GM10248 (cell line): ENCODE results near the gene HS3ST3A1.

Experiments
- CTCF ChIA-PET: fragments of 300-600 bp; sonication (Branson Sonifier 250); formaldehyde crosslinking; extraction: SDS; loops from one replicate; lab custom pipeline; 2021; ENCODE audit warnings: antibody characterized with exemption; lab: Yijun Ruan, JAX
- POLR2A ChIA-PET: fragments of 350-650 bp; sonication (Branson Sonifier 250); formaldehyde crosslinking; extraction: SDS; loops from one replicate; lab custom pipeline; 2020; ENCODE audit warnings: antibody characterized with exemption; lab: Yijun Ruan, JAX
- DNase-seq: peaks from one replicate; pipeline ENCODE4 v3.0.0; 2012; ENCODE audit errors: extremely low spot score
- CTCF ChIP-seq: IDR thresholded peaks from 2 replicates; pipeline ENCODE4 v1.5.1; 2012; ENCODE audit warnings: mild to moderate bottlenecking, low read depth; ENCODE audit errors: extremely low read depth, missing control alignments, control extremely low read depth

The HS3ST3A1 gene

GRCh38 chr17:13642188-13642587 lies 40.5 kb upstream of the HS3ST3A1 start:
- ChIA-PET CTCF (no interaction called here), POLR2A (no interaction called here)
- DNase-seq = no peak
- TF ChIP-seq CTCF = no peak

GRCh38 chr17:13640551-13640950 lies 38.8 kb upstream of the HS3ST3A1 start:
- ChIA-PET CTCF (no interaction called here), POLR2A (no interaction called here)
- no peak for DNase-seq

DNA sequence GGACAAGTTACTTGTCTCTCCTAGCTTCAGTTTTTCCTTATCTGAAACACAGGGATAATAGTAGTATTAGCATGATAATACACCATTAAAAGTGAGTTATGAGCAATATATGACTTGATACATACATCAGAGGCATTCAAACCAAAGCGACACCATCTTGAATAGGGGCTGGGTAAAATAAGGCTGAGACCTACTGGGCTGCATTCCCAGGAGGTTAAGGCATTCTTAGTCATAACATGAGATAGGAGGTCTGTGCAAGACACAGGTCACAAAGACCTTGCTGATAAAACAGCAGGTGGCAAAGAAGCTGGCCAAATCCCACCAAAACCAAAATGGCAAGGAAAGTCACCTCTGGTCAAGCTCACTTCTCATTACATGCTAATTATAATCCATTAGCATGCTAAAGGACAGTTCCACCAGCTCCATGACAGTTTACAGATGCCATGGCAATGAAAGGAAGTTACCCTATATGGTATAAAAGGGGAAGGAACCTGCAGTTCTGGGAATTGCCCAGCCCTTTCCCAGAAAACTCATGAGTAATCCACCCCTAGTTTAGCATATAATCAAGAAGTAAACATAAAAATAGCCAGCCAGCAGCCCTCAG lies 37.2 kb upstream of the HS3ST3A1 start:
- POLR2A ChIA-PET = no interaction called here
- no peak for TF ChIP-seq CTCF
- DNase-seq = no peak
- CTCF ChIA-PET = no interaction called here

More at GRCh38 chr17:13640551-13640950, 38.8 kb upstream of the HS3ST3A1 start:
- TF ChIP-seq CTCF = no peak

- no peak for TF ChIP-seq CTCF
- POLR2A ChIA-PET = no interaction called here
- DNase-seq = no peak
- CTCF ChIA-PET = no interaction called here
Measured at GRCh38 chr17:13636951-13637350, 35.2 kb upstream of the HS3ST3A1 start.

- DNase-seq = no peak
- ChIA-PET POLR2A (no interaction called here), CTCF (no interaction called here)
- no peak for TF ChIP-seq CTCF
Measured at GRCh38 chr17:13635951-13636350, 34.2 kb upstream of the HS3ST3A1 start.

- ChIA-PET POLR2A (no interaction called here), CTCF (no interaction called here)
- DNase-seq = no peak
- TF ChIP-seq CTCF = no peak
Measured at GRCh38 chr17:13634021-13634420, 32.3 kb upstream of the HS3ST3A1 start.
